ENCODE data around the gene AK1. TPM values are rescaled to one million over a fixed set of nuclear protein-coding genes. Genes with fewer than 3 reads are reported as not detected.

AK1 gene
- total and polyA plus RNA-seq, 9 of the 15 experiments (the other 6 are each of a cell fraction or from before 2014, with no cell fraction given) = 10.1 to 71.8 (median 39.0) TPM

DNA sequence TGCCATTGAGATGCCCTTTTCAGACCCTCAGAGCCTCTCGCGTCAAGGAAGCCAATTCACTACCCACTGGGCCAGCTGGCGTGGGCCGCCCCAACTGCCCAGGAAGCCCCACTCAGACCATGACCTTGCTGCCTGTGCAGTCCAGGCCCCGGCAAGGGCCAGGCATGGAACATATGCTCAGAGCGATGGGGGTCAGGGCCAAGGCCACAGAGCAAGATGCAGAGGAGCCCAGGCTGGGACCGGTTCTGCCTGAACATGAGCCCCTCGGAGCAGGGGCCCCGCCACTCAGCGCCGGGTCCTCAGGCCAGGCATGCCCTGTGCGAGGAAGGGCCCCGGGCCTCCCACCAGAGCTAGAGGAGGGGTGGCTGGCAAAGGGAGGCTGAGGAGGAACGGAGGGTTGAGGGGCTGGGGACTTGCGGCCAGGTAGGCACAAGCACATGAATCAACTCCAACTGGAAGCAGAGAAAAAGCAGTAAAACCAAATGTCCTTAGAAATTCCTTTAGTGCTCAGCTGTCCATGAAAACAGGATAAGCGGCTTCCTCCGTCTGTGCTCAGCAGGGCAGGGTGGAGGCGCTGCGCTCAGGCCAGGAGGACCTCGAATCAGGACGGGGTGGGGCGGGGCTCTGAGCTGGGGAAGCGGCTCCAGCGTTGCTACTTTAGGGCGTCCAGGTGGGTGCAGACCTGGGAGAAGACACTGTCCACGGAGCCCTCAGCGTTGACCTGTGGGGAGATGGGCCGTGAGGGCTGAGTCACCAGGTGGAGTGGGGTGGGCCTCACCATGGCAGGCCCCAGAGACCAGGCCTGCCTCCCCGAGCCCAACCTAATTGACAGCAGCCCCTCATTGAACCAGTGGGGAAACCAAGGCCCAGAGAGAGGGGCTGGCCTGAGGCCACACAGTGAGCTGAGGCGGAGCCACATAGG, 9.9 kb downstream of the AK1 start:
- ChIA-PET CTCF (ENCODE audit: low intra/inter-chr PET ratio) (interaction anchor here (3.3 to 4.0 kb wide), 2 partner anchors 81 to 132 kb away, joined by 31 to 34 read pairs; partner anchors contain the start of genes CDK9 and TOR2A), POLR2A (interaction anchor here (0.7 to 2.3 kb wide), 3 partner anchors 22 to 125 kb away, joined by 3 to 6 read pairs (median 3); no protein-coding TSS in a partner anchor)
- TF ChIP-seq ZNF121 (CRISPR knock-in tag; conservative IDR thresholded peaks at IDR 0.05) = no peak
- no peak for TF ChIP-seq ZNF707 (CRISPR knock-in tag; conservative IDR thresholded peaks at IDR 0.05)
- TF ChIP-seq MCM3 (IDR thresholded peaks at IDR 0.05) = no peak
- TF ChIP-seq ILF3 (IDR thresholded peaks at IDR 0.05; ENCODE audit: borderline replicate concordance) = no peak
- TF ChIP-seq, protein P1, sequence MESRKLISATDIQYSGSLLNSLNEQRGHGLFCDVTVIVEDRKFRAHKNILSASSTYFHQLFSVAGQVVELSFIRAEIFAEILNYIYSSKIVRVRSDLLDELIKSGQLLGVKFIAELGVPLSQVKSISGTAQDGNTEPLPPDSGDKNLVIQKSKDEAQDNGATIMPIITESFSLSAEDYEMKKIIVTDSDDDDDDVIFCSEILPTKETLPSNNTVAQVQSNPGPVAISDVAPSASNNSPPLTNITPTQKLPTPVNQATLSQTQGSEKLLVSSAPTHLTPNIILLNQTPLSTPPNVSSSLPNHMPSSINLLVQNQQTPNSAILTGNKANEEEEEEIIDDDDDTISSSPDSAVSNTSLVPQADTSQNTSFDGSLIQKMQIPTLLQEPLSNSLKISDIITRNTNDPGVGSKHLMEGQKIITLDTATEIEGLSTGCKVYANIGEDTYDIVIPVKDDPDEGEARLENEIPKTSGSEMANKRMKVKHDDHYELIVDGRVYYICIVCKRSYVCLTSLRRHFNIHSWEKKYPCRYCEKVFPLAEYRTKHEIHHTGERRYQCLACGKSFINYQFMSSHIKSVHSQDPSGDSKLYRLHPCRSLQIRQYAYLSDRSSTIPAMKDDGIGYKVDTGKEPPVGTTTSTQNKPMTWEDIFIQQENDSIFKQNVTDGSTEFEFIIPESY (CRISPR knock-in tag; IDR thresholded peaks at IDR 0.05) = peak; percentile 49; the same call in 1 of the 2 replicates
- TF ChIP-seq, protein P2, sequence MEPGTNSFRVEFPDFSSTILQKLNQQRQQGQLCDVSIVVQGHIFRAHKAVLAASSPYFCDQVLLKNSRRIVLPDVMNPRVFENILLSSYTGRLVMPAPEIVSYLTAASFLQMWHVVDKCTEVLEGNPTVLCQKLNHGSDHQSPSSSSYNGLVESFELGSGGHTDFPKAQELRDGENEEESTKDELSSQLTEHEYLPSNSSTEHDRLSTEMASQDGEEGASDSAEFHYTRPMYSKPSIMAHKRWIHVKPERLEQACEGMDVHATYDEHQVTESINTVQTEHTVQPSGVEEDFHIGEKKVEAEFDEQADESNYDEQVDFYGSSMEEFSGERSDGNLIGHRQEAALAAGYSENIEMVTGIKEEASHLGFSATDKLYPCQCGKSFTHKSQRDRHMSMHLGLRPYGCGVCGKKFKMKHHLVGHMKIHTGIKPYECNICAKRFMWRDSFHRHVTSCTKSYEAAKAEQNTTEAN (CRISPR knock-in tag; IDR thresholded peaks at IDR 0.05) = no peak
- no peak for TF ChIP-seq ZNF324 (CRISPR knock-in tag; IDR thresholded peaks at IDR 0.05)
- intact Hi-C loops (cut with micrococcal nuclease) (loop anchor here (5.0 kb wide), 1 partner anchor 50 kb away; the partner anchor contains the start of gene ST6GALNAC4), in situ Hi-C loops (cut with MboI) (no loop called here)
- DNase-seq (ENCODE audit: extremely low read depth in 1 of 4, low spot score in 3 of 4) (no peak), FAIRE-seq (no peak), ATAC-seq (no peak)
- WGBS (ENCODE audit: insufficient coverage, low coverage, missing lambda C conversion rate) = 91% methylated on average over 26 of the region's 30 CpGs
- Histone ChIP-seq H3K9me3 (replicated peaks; ENCODE audit: control insufficient read depth, insufficient read depth, low read depth, low read length) (no peaks in the 10 kb centered on the region), H3K9ac (ENCODE audit: insufficient read depth in 1 of 2, low read depth in 2 of 2, low read length in 2 of 2) (peak overlapping the region in 1 of 2 experiments; percentile 54; a peak in 2 of 4 replicates), H4K20me1 (replicated peaks; ENCODE audit: control insufficient read depth, insufficient read depth, low read length) (no peaks in the 10 kb centered on the region), H3K36me3 (ENCODE audit: control insufficient read depth, insufficient read depth, low read length) (peaks cover 20% of the 10 kb centered on the region; the same call in 2 of the 3 replicates), H3K79me2 (ENCODE audit: control insufficient read depth, insufficient read depth, low read length) (no peaks in the 10 kb centered on the region), H2AFZ (ENCODE audit: low read depth, low read length) (no peak overlapping the region), H3K4me2 (ENCODE audit: insufficient read depth, low read length) (no peak overlapping the region), H3K4me1 (replicated peaks in 1 of 2; ENCODE audit: control insufficient read depth in 2 of 2, insufficient read depth in 2 of 2, low read length in 2 of 2) (peaks cover 26 to 61% of the 10 kb centered on the region in 2 experiments), H3K9me1 (ENCODE audit: control insufficient read depth, insufficient read depth, low read length) (no peaks in the 10 kb centered on the region), H3K27me3 (ENCODE audit: control insufficient read depth in 2 of 2, insufficient read depth in 2 of 2, low read length in 2 of 2) (no peaks in the 10 kb centered on the region), H3K27ac (ENCODE audit: extremely low read depth, low read depth, low read length) (no peak overlapping the region), H3K4me3 (no peak overlapping the region)
- BruUV-seq (replicated peaks) = no TSS peak
